ENCODE results near the gene ASS1.
"Not testable (repeated sequence)": the region's sequence is repeated elsewhere in the genome, so short reads cannot be mapped to it uniquely, and the experiment has no call there.

The ASS1 gene

DNA sequence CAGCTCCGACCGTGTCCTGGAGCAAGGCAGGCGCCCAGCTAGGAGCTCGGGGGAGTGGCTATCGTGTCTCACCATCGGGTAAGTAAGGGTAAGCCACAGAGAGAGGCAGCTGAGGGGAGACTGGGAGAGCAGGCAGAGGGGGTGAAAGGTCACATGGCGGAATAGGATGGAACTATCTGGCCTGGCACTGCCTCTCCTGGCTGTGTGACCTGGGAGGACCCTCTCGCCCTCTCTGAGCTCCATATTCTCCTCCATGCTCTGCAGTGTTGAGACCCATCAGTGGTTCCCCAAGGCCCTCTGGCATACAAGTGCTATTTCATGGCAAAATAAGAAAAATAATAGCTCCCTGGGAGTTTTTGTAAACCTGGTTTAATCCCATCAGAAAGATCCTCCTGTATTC, 43.9 kb upstream of the ASS1 start:
- Histone ChIP-seq H3K36me3 (no peaks in the 10 kb centered on the region), H3K27me3 (peaks cover 0 to 17% of the 10 kb centered on the region in 2 donors), H3K9me3 (no peaks in the 10 kb centered on the region), H3K4me1 (no peaks in the 10 kb centered on the region), H3K27ac (no peak overlapping the region), H3K4me3 (no peak overlapping the region)
- DNase-seq = no peak
- intact Hi-C loops (cut with DNase I; ENCODE audit: low total_unique reads) = no loop called here
- no peak for TF ChIP-seq CTCF (IDR thresholded peaks at IDR 0.05)

- H3K27ac ChIP-seq; DNase-seq; H3K9me3 ChIP-seq; H3K4me3 ChIP-seq; H3K4me1 ChIP-seq; H3K36me3 ChIP-seq; intact Hi-C loops (cut with DNase I; ENCODE audit: low total_unique reads): not testable (repeated sequence)
- peaks cover 0 to 17% of the 10 kb centered on the region in 2 donors for H3K27me3 ChIP-seq
Measured at GRCh38 chr9:130401742-130402141, 43.0 kb upstream of the ASS1 start.

- Histone ChIP-seq H3K27me3 (peaks cover 0 to 17% of the 10 kb centered on the region in 2 donors), H3K4me3 (no peak overlapping the region), H3K27ac (no peak overlapping the region), H3K9me3 (no peaks in the 10 kb centered on the region), H3K4me1 (no peaks in the 10 kb centered on the region), H3K36me3 (no peaks in the 10 kb centered on the region)
- no peak for TF ChIP-seq CTCF (IDR thresholded peaks at IDR 0.05)
- no peak for DNase-seq
- intact Hi-C loops (cut with DNase I; ENCODE audit: low total_unique reads) = no loop called here
Measured at GRCh38 chr9:130402243-130402642, 42.5 kb upstream of the ASS1 start.

DNA sequence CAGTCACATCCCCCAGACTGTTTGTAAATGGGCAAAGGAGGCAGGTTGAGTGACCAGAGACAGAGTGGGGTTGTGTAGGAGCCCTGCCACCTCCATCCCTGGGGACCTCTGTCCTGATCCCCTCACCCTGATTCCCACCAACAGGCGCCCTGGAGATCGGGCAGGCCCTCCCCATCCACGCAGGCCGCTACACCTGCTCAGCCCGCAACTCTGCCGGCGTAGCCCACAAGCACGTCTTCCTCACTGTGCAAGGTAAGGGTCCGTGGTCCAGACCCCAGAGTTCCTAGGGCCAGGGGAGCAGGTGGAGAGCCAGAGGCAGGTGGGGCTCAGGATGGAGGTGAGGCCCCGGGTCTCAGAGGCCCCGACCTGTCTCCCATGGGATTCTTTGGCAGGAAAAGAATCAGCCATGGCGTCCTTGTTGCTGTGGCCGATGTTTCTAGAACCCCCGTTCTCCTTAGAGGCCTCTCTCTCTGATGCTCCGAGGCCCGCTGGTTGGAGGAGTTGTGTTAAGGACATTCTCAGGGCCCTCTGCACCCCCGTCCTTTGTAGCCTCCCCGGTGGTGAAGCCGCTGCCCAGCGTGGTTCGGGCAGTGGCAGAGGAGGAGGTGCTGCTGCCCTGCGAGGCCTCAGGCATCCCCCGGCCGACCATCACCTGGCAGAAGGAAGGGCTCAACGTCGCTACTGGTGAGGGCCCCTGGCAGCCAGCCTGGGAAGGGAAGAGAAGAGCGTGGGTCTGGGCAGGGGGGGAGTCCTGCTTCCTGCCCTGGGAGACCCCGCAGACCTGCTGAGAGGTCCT, 41.9 kb upstream of the ASS1 start:
- intact Hi-C loops (cut with DNase I; ENCODE audit: low total_unique reads) = no loop called here
- H3K36me3 ChIP-seq = no peaks in the 10 kb centered on the region
- H3K9me3 ChIP-seq = no peaks in the 10 kb centered on the region
- peaks cover 0 to 17% of the 10 kb centered on the region in 2 donors for H3K27me3 ChIP-seq
- H3K4me3 ChIP-seq = no peak overlapping the region
- TF ChIP-seq CTCF (IDR thresholded peaks at IDR 0.05) = no peak
- H3K27ac ChIP-seq = no peak overlapping the region
- no peak for DNase-seq
- no peaks in the 10 kb centered on the region for H3K4me1 ChIP-seq

DNA sequence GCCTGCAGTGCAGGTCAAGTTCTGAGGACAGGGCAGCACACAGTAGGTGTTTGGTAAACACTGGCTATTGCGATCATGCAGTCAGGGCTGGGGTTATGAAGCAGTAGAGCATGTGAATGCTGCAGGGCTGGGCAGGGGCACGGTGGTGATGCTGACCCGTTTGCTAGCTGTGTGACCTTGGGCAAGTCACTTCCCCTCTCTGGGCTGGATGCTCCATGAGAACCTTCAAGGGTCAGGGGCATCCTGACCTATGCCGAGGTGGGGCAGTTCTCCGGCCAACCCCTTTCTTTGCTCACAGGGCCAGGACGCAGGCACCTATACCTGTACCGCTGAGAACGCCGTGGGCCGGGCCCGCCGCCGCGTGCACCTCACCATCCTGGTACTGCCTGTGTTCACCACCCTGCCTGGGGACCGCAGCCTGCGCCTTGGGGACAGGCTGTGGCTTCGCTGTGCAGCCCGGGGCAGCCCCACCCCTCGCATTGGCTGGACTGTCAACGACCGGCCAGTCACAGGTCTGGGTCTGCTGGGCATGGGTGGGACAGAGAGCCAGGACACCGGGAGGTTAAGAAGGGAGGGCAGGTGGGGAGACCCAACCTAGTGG, 39.0 kb upstream of the ASS1 start:
- H3K36me3 ChIP-seq = peaks cover 0 to 5% (median 0%) of the 10 kb centered on the region in 3 donors
- intact Hi-C loops (cut with DNase I; ENCODE audit: low total_unique reads) = no loop called here
- no peak for TF ChIP-seq CTCF (IDR thresholded peaks at IDR 0.05)
- H3K9me3 ChIP-seq = no peaks in the 10 kb centered on the region
- H3K4me1 ChIP-seq = no peaks in the 10 kb centered on the region
- no peak for DNase-seq
- H3K27ac ChIP-seq = no peak overlapping the region
- H3K27me3 ChIP-seq = peaks cover 0 to 11% of the 10 kb centered on the region in 2 donors
- H3K4me3 ChIP-seq = no peak overlapping the region

DNA sequence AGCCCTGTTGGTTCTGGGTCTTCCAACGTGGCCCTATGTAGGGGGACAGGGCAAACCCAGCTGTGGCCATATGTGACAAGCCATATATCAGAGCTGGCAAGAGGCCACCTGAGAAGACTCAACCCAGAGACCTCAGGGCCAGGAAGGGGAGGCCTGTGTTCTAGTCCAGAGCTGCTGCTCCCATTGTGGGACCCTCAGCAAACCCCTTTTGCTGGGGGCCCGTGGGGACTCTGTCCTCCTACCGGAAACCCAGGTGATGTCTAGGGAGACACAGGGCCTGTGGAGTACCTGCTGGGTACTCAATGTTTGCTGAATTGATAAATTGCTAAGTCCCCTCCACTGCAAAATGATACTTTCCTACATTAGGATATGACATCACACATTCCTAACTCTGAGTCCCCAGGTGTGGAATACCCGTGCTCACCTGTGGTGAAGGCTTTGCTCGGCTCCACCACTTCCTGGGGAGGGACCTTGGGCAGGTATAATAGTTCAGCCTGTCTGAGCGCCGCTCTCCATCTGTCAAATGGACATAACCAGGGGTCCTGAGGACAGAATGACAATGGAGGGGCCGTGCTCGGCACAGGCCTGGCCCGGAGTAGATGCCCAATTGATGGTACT, 38.4 kb upstream of the ASS1 start:
- no peak for DNase-seq
- peaks cover 0 to 5% (median 0%) of the 10 kb centered on the region in 3 donors for H3K36me3 ChIP-seq
- no peaks in the 10 kb centered on the region for H3K9me3 ChIP-seq
- intact Hi-C loops (cut with DNase I; ENCODE audit: low total_unique reads) = no loop called here
- H3K27me3 ChIP-seq = peaks cover 0 to 11% of the 10 kb centered on the region in 2 donors
- H3K27ac ChIP-seq = no peak overlapping the region
- no peak overlapping the region for H3K4me3 ChIP-seq
- no peaks in the 10 kb centered on the region for H3K4me1 ChIP-seq
- no peak for TF ChIP-seq CTCF (IDR thresholded peaks at IDR 0.05)
